HG03520 (cell line): ENCODE results near the gene SF3B3.
"Not testable (repeated sequence)": the region's sequence is repeated elsewhere in the genome, so short reads cannot be mapped to it uniquely, and the experiment has no call there.

ENCODE experiments used
- ATAC-seq: cut with Tn5 transposase; IDR thresholded peaks from one replicate; pipeline ENCODE4 v1.9.1; 2021; ENCODE audit warnings: mild to moderate bottlenecking, moderate library complexity; ENCODE audit not compliant: unreplicated experiment

SF3B3 gene

GRCh38 chr16:70611785-70612303 is 88.2 kb downstream of the SF3B3 start:
- ATAC-seq = no peak

DNA sequence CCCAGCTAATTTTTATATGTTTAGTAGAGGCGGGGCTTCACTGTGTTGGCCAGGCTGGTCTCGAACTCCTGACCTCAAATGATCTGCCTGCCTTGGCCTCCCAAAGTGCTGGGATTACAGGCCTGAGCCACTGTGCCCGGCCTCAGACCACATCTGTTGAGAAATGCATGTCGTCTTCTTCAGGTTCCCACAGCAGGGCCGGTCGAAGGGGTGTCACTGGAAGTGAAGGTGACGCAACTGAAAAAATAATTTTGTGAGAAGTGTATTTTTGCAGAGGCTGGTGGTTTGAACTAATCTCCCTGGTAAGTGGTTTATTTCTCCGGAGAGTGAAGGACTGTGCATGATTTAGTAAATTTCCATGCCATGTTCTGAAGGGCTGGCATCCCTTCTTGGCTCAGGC is 89.3 kb downstream of the SF3B3 start:
- no peak for ATAC-seq

DNA sequence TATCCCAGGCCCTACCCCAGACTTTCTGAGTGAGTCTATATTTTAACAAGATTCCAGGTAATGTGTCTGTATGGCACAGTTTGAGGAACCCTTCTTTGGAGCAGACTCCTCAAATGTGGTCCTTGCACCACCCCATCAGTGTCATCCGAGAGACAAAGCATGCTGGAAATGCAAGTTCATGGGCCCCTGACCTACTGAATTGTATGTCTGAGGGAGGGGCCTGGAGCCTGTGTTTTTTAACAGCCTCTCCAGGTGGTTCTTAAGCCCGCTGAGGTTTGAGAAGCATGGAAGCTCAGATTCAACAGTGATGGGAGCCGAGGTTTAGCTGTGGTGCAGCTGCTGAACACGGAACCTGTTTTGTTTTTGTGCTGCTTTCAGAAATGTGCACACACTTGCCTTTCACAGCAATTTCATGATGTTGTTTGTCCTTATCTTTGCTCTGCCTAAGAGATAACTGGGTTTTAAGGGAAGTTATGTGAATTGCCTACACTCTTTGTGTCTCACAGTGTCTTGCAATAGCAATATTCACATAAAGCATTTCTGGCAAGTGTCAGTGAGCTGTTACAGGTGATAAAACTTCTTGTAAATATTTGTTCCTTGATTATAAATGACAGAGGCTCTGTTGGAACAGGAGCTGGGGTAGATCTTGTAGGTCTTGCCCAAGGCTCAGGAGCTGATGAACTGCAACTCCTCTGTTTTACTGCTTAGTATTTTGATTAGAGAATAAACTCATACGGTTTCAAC is 90.8 kb downstream of the SF3B3 start:
- no peak for ATAC-seq

GRCh38 chr16:70615945-70616344 is 92.3 kb downstream of the SF3B3 start:
- no peak for ATAC-seq

DNA sequence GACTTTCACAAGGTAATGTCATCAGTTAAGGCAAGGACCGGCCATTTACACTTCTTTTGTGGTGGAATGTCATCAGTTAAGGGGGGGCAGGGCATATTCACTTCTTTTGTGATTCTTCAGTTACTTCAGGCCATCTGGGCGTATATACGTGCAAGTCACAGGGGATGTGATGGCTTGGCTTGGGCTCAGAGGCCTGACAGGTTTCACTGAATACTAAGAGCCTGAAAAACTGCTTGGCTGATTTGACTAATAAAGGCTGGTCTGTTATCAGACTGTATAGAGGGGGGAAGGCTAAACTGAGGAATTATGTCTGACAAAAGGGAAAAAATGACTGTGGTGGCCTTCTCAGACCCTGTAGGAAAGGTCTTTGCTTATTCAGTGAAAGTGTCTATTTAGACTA is 98.2 kb downstream of the SF3B3 start:
- ATAC-seq = not testable (repeated sequence)
